ENCODE measurements around the gene CHMP4B.
A peak's percentile ranks its signal among the peaks of the same experiment; 100 is the strongest.

The CHMP4B gene

DNA sequence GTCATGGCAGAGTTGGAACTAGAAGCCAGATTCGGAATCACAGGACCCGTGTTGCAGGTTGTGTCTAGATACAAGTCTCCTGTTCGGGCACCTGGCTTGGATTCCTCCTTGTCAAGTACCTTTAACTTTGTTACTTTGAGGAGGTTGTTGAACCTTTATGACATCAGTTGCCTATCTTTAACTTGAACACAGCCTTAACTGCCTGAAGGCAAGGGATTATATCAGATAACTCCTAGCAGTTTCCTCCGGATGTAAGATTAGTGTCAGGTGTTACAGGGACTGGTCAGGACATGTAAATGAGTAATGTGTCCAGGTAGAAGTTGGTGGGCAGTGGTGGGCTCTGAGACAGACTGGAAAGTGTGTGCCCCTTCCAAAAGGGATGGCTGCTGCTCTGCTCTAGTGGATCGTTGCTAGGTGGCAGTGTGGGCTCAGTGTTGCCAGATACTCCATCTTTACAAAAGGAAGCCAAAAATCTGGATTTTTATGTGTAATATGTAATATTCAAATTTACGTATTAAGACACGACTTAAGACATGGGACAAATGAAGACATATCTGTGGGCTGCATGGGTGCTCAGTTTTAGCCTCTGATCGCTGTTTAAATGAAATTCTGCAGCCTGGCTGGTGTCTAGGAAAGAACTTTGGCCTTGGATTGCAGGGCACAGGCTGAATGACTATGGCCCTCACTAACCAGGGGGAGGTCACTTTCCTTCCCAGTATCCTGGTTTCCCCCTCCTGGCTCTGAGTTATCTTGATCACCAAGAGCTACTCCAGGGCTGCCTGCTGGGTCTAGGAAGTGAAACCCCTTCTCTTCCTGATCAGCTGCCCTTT, 27.1 kb downstream of the CHMP4B start:
- H3K4me3 Mint-ChIP-seq, result no peak overlapping the region

DNA sequence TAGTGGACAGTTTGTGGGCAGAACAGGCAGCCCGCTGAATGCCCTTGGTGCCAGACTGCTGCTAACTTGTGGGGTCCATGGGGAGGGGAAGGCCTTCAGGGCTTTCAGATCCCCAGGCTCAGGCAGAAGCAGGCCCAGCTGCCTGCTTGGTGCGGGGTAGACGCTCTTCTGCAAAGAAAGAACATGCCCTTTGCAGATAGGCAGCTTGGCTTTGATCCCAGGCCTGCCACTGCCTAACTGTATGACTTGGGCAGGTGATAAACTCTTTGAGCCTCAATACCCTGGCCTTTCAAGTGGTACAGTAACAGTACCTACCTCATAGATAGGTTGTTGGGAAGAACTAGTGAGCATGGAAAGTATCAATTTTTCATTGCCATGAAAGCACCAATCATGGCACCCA, 28.4 kb downstream of the CHMP4B start:
- H3K36me3 Mint-ChIP-seq (ENCODE audit: insufficient read depth), result peaks cover 5% of the 10 kb centered on the region
- peaks cover 94% of the 10 kb centered on the region for H3K4me1 Mint-ChIP-seq
- no peak overlapping the region for H3K4me3 Mint-ChIP-seq
- H3K27me3 Mint-ChIP-seq, result no peaks in the 10 kb centered on the region
- H3K9me3 Mint-ChIP-seq, result no peaks in the 10 kb centered on the region
- ATAC-seq (replicated peaks; ENCODE audit: extremely low read depth, poor library complexity, severe bottlenecking) (no peak), DNase-seq (ENCODE audit: low spot score in 2 of 2) (no peak)
- peak overlapping the region; percentile 78 for H3K27ac Mint-ChIP-seq (ENCODE audit: low read depth)

More for the DNA sequence above, 27.1 kb downstream of the CHMP4B start:
- Mint-ChIP-seq H3K36me3 (ENCODE audit: insufficient read depth) (peaks cover 5% of the 10 kb centered on the region), H3K27ac (ENCODE audit: low read depth) (peak overlapping the region; percentile 85), H3K27me3 (no peaks in the 10 kb centered on the region), H3K4me1 (peaks cover 93% of the 10 kb centered on the region), H3K9me3 (no peaks in the 10 kb centered on the region)
- DNase-seq (ENCODE audit: low spot score in 2 of 2) (no peak), ATAC-seq (replicated peaks; ENCODE audit: extremely low read depth, poor library complexity, severe bottlenecking) (no peak)

DNA sequence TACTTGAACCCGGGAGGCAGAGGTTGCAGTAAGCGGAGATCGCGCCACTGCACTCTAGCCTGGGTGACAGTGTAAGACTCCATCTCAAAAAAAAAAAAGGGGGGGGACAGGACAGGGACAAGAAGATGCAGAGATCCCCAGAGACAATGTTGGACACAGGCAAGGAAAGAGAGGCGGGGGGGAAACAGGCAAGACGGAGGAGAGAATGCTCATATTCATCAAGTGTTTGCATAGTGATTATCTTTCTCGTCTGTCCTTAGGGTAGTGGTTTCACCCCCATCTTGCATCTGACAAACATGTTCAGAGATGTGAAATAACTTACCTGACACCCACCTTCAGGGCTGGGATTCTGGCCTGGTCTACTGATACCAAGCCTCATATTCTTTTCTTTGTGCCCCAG, 29.0 kb downstream of the CHMP4B start:
- Mint-ChIP-seq H3K27ac (ENCODE audit: low read depth) (peak overlapping the region; percentile 2), H3K4me1 (peaks cover 92% of the 10 kb centered on the region), H3K4me3 (no peak overlapping the region), H3K9me3 (no peaks in the 10 kb centered on the region), H3K27me3 (no peaks in the 10 kb centered on the region), H3K36me3 (ENCODE audit: insufficient read depth) (peaks cover 4% of the 10 kb centered on the region)
- no peak for DNase-seq (ENCODE audit: low spot score in 2 of 2)
- no peak for ATAC-seq (replicated peaks; ENCODE audit: extremely low read depth, poor library complexity, severe bottlenecking)

DNA sequence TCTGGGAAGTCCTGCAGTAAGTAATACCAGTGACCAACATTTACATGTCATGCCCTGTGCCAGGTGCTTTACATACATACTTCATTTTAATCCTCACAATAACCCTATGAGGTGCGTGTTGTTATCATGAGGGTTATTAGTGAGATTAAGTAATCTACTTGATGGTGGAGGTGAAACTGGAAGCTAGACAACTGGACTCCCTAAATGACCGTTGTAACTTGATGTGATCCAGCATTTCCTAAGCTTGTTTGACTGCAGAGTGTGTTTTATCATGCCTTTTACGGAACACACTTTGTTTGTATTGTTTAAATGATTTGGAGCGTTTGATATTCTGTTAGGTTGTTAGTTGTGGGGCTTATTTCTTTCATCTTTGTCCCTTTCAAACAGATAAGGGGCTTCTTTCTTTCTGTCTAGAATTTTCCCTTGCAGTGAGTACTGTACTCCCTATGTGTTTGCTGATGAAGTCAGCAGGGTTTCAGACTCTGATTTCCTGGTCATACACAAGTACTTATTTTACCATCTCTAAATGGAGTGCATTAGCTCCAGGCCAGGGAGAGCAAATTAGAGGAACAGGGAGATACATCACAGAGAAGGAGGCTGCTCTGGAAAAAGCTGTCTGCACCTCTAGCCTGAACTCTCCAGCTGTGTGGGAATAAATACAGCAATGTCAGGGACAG, 29.7 kb downstream of the CHMP4B start:
- no peaks in the 10 kb centered on the region for H3K9me3 Mint-ChIP-seq
- H3K36me3 Mint-ChIP-seq (ENCODE audit: insufficient read depth), result peaks cover 3% of the 10 kb centered on the region
- DNase-seq (ENCODE audit: low spot score in 2 of 2) (no peak), ATAC-seq (replicated peaks; ENCODE audit: extremely low read depth, poor library complexity, severe bottlenecking) (no peak)
- H3K27ac Mint-ChIP-seq (ENCODE audit: low read depth), result no peak overlapping the region
- no peaks in the 10 kb centered on the region for H3K27me3 Mint-ChIP-seq
- H3K4me3 Mint-ChIP-seq, result no peak overlapping the region
- H3K4me1 Mint-ChIP-seq, result peaks cover 85% of the 10 kb centered on the region

DNA sequence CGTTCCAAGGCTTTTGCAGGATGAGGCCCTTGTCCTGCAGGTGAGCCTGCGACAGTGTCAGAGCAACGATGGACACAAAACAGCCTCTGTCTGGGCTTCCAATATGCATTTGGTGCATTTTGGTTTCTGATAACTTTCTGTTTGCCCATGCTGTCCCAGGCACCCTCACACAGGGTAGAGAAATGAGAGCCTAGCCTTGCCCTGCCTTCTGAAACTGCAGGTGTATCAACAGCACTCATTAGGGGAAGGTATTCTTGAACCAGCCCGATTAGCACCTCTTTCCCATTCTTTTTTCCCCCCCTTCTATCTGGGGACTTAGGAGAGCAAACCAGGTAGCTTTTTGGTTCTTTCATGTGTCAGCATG, 30.3 kb downstream of the CHMP4B start:
- H3K9me3 Mint-ChIP-seq, result no peaks in the 10 kb centered on the region
- H3K4me3 Mint-ChIP-seq, result no peak overlapping the region
- no peaks in the 10 kb centered on the region for H3K27me3 Mint-ChIP-seq
- peaks cover 3% of the 10 kb centered on the region for H3K36me3 Mint-ChIP-seq (ENCODE audit: insufficient read depth)
- H3K4me1 Mint-ChIP-seq, result peaks cover 85% of the 10 kb centered on the region
- no peak for DNase-seq (ENCODE audit: low spot score in 2 of 2)
- no peak for ATAC-seq (replicated peaks; ENCODE audit: extremely low read depth, poor library complexity, severe bottlenecking)
- no peak overlapping the region for H3K27ac Mint-ChIP-seq (ENCODE audit: low read depth)

DNA sequence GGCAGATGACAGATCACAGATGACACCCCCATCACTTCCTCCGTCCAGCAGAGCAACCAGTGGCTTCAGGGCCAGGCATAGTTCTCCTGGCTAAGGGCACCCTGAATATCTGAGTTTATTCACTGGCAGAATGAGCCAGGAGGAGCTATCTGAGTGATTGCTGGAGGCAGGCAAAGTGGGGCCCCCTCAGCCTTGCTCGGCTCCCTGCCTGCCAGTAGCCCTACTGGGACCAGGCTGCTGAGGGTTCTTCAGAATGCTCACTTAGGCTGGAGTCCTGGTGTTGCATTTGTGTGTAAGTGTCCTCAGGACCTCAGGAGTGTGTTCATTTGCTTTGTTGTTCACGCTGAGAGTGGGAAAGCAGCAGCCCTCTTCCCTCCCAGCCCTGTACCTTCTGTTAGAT, 31.2 kb downstream of the CHMP4B start:
- peaks cover 5% of the 10 kb centered on the region for H3K36me3 Mint-ChIP-seq (ENCODE audit: insufficient read depth)
- ATAC-seq (replicated peaks; ENCODE audit: extremely low read depth, poor library complexity, severe bottlenecking) (no peak), DNase-seq (ENCODE audit: low spot score in 2 of 2) (no peak)
- no peak overlapping the region for H3K27ac Mint-ChIP-seq (ENCODE audit: low read depth)
- no peak overlapping the region for H3K4me3 Mint-ChIP-seq
- no peaks in the 10 kb centered on the region for H3K27me3 Mint-ChIP-seq
- no peaks in the 10 kb centered on the region for H3K9me3 Mint-ChIP-seq
- H3K4me1 Mint-ChIP-seq, result peaks cover 85% of the 10 kb centered on the region

DNA sequence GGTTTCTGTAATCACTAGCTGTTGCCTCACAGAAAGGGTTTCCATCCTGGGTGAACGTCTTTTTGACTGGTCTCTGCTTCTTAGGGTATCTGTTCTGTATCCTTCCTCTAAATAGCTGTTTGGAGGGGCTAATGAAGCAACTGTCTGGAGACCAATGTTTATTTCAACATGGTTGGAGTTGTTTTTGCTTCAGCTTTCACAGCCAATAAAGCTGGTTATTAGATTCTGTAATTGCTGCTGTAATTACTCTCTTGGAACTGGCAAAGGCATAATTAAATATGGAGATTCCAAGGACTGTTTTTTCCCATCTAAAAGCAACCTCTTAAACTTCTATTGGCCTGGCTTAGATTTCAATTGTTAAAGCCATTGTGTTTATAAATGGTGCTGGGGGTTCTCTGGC, 31.9 kb downstream of the CHMP4B start:
- no peak overlapping the region for H3K4me3 Mint-ChIP-seq
- no peak overlapping the region for H3K27ac Mint-ChIP-seq (ENCODE audit: low read depth)
- ATAC-seq (replicated peaks; ENCODE audit: extremely low read depth, poor library complexity, severe bottlenecking), result no peak
- peaks cover 5% of the 10 kb centered on the region for H3K36me3 Mint-ChIP-seq (ENCODE audit: insufficient read depth)
- H3K9me3 Mint-ChIP-seq, result no peaks in the 10 kb centered on the region
- peaks cover 81% of the 10 kb centered on the region for H3K4me1 Mint-ChIP-seq
- no peaks in the 10 kb centered on the region for H3K27me3 Mint-ChIP-seq
- DNase-seq (ENCODE audit: low spot score in 2 of 2), result no peak

DNA sequence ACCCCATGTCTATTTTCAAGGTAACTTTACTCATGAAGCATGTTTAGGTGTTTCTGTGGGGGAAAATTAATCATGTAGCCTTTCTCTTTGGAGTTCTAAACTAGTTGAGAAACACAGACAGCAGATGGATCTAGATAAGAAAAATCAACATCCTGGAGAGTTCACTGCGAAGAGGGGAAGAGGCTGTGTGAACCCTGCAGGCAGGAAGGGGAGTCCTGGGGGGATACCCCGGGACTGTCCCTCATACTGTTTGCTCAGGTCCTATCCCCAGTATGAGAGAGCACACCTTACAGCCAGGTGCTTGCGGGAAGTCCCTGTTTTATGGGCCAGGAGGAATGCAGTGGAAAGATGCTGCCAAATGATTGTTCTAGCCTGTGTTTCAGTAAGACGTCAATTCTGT, 32.7 kb downstream of the CHMP4B start:
- DNase-seq (ENCODE audit: low spot score in 2 of 2) (no peak), ATAC-seq (replicated peaks; ENCODE audit: extremely low read depth, poor library complexity, severe bottlenecking) (peak; percentile 56)
- no peaks in the 10 kb centered on the region for H3K27me3 Mint-ChIP-seq
- no peak overlapping the region for H3K4me3 Mint-ChIP-seq
- peaks cover 76% of the 10 kb centered on the region for H3K4me1 Mint-ChIP-seq
- H3K9me3 Mint-ChIP-seq, result no peaks in the 10 kb centered on the region
- peak overlapping the region; percentile 56 for H3K27ac Mint-ChIP-seq (ENCODE audit: low read depth)
- H3K36me3 Mint-ChIP-seq (ENCODE audit: insufficient read depth), result peaks cover 9% of the 10 kb centered on the region

DNA sequence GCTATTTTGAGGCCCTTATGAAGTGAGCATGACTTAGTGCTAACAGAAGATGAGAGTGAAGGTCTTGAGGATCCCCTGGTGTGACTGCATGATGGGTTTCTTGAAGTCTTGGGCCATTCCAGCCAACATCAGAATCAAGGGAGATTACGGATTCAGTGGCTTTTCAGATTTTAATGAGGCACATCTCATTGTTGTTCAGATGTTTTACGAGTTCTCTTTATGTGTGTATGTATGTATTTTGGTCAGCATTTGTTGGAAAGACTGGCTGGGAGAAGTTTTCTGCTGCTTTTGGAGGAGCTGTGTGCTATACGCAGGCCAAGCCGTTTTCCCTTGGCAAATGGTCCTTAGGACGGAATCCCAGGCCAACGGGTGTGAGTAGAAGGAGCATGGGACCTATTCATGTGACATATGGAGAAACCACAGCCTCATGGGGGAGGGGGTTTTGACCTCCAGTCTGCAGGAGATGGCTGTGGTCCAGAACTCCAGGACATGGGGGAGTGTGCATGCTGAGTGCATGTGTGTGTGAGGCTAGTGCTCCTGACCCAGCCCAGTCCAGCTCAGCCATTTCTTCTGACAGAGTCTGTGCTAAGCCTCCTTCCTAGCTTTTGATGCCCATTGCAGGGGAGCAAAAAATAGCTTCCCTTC, 35.3 kb downstream of the CHMP4B start:
- Mint-ChIP-seq H3K27ac (ENCODE audit: low read depth) (peak overlapping the region; percentile 49), H3K36me3 (ENCODE audit: insufficient read depth) (peaks cover 17% of the 10 kb centered on the region), H3K4me1 (peaks cover 63% of the 10 kb centered on the region), H3K27me3 (no peaks in the 10 kb centered on the region), H3K4me3 (no peak overlapping the region), H3K9me3 (no peaks in the 10 kb centered on the region)
- ATAC-seq (replicated peaks; ENCODE audit: extremely low read depth, poor library complexity, severe bottlenecking) (no peak), DNase-seq (ENCODE audit: low spot score in 2 of 2) (no peak)

DNA sequence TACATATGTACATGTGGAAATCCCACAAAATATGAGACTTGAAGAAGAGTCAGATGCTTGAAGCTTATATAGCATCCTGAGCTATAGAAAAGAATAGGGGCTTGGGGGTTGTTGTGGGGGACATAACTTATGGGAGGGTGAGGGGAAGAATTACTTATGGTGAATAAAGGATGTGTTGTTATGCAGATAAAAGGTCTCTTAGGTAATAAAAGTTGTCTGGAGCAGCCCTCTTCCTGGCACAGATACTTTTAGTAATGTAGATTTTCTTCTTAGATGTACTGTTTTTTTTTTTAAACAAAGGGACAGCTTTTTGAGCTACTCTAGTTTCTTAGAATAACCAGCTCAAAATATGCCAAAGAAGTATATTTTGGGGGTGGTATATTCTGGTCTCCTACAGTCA, 35.9 kb downstream of the CHMP4B start:
- Mint-ChIP-seq H3K4me1 (peaks cover 57% of the 10 kb centered on the region), H3K27ac (ENCODE audit: low read depth) (peak overlapping the region; percentile 49), H3K4me3 (no peak overlapping the region), H3K9me3 (no peaks in the 10 kb centered on the region), H3K27me3 (no peaks in the 10 kb centered on the region), H3K36me3 (ENCODE audit: insufficient read depth) (peaks cover 20% of the 10 kb centered on the region)
- ATAC-seq (replicated peaks; ENCODE audit: extremely low read depth, poor library complexity, severe bottlenecking) (no peak), DNase-seq (ENCODE audit: low spot score in 2 of 2) (no peak)

DNA sequence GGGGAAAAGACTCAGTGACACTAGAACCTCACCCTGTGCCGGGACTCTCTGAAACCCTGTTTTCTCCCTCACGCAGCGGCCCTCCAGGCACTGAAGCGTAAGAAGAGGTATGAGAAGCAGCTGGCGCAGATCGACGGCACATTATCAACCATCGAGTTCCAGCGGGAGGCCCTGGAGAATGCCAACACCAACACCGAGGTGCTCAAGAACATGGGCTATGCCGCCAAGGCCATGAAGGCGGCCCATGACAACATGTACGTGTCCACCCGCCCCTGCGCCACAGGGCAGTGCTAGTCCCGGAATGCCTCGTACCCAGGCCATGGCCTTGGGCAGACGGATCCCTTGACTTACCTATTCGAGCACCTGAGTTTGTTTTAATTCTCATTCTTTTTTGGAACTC, 37.2 kb downstream of the CHMP4B start:
- Mint-ChIP-seq H3K9me3 (no peaks in the 10 kb centered on the region), H3K36me3 (ENCODE audit: insufficient read depth) (peaks cover 20% of the 10 kb centered on the region), H3K4me3 (no peak overlapping the region), H3K4me1 (peaks cover 47% of the 10 kb centered on the region), H3K27ac (ENCODE audit: low read depth) (no peak overlapping the region), H3K27me3 (no peaks in the 10 kb centered on the region)
- DNase-seq (ENCODE audit: low spot score in 2 of 2) (no peak), ATAC-seq (replicated peaks; ENCODE audit: extremely low read depth, poor library complexity, severe bottlenecking) (no peak)

DNA sequence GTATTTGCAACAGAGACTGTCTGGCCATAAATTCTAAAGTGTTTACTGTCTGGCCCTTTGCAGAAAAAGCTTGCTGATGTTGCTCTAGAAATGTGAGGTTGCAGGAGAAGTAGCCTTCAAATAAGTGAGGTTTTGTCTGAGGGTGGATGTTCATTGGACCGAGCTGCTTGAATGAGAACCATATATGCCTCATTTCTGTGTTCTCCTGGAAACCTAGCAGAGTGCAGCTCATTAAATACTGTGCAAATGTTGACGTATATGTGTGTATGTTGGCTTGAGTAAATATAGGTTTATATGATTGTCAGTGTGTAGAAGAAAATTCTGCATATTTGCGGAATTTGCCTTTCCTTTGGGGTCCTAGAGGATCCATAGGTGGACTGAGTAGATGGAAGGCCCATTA, 39.0 kb downstream of the CHMP4B start:
- Mint-ChIP-seq H3K36me3 (ENCODE audit: insufficient read depth) (peaks cover 29% of the 10 kb centered on the region), H3K4me1 (peaks cover 36% of the 10 kb centered on the region), H3K27me3 (no peaks in the 10 kb centered on the region), H3K4me3 (no peak overlapping the region), H3K27ac (ENCODE audit: low read depth) (no peak overlapping the region), H3K9me3 (no peaks in the 10 kb centered on the region)
- DNase-seq (ENCODE audit: low spot score in 2 of 2), result no peak
- no peak for ATAC-seq (replicated peaks; ENCODE audit: extremely low read depth, poor library complexity, severe bottlenecking)

Data from central memory CD8-positive, alpha-beta T cell (primary cell).